IMR-90 (cell line): Measurements from ENCODE around the gene NARS2. TPM values are rescaled to one million over a fixed set of nuclear protein-coding genes. Genes with fewer than 3 reads are reported as not detected.
"Not testable (repeated sequence)": the region's sequence is repeated elsewhere in the genome, so short reads cannot be mapped to it uniquely, and the experiment has no call there.

Experiments
- ATAC-seq: fragments of 200-7000 bp; cut with Tn5 transposase; 2 replicates; pipeline ENCODE4 v1.9.1; 2020; ENCODE audit warnings: low read depth, mild to moderate bottlenecking, moderate library complexity
- BruUV-seq: library from RNA; stranded (reverse); fragments of 400-500 nt; replicated peaks from 2 replicates; lab custom pipeline; 2021; lab: Mats Ljungman, UMichigan
- CTCF ChIA-PET: fragments of 300-600 bp; formaldehyde crosslinking; extraction: SDS; loops from one replicate; lab custom pipeline; 2021; ENCODE audit warnings: antibody characterized with exemption; lab: Yijun Ruan, JAX
- POLR2A ChIA-PET: fragments of 300-600 bp; sonication (Branson Sonifier 250); formaldehyde crosslinking; loops from one replicate; lab custom pipeline; 2022; ENCODE audit warnings: antibody characterized with exemption; ENCODE audit not compliant: unreplicated experiment; lab: Charles Lee
- DNase-seq: peaks from one replicate; pipeline ENCODE4 v3.0.0; 2013
- H2AFZ ChIP-seq: replicated peaks from 2 replicates; pipeline ENCODE3; 2013; ENCODE audit warnings: low read length, mild to moderate bottlenecking; ENCODE audit not compliant: poor library complexity
- H2AK5ac ChIP-seq: 2 replicates; pipeline ENCODE4 v1.6.1; 2013; ENCODE audit warnings: low read depth, low read length, inconsistent platforms
- H2AK9ac ChIP-seq: replicated peaks from 2 replicates; pipeline ENCODE3; 2013; ENCODE audit warnings: mild to moderate bottlenecking, low read depth, low read length, moderate library complexity; ENCODE audit not compliant: poor library complexity
- H2BK120ac ChIP-seq: 2 replicates; pipeline ENCODE4 v1.6.1; 2013; ENCODE audit warnings: low read depth, low read length, inconsistent platforms
- H2BK15ac ChIP-seq: 3 replicates; pipeline ENCODE4 v1.6.1; 2013; ENCODE audit warnings: low read depth, low read length, inconsistent platforms
- H2BK20ac ChIP-seq: 2 replicates; pipeline ENCODE4 v1.6.1; 2013; ENCODE audit warnings: low read depth, mild to moderate bottlenecking, inconsistent platforms, low read length, moderate library complexity
- H2BK5ac ChIP-seq: 2 replicates; pipeline ENCODE4 v1.6.1; 2013; ENCODE audit warnings: mild to moderate bottlenecking, low read depth, low read length, inconsistent platforms; ENCODE audit not compliant: poor library complexity, severe bottlenecking
- H3K14ac ChIP-seq: replicated peaks from 2 replicates; pipeline ENCODE4 v1.6.1; 2013; ENCODE audit warnings: low read depth, low read length, inconsistent platforms
- H3K18ac ChIP-seq: 2 replicates; pipeline ENCODE4 v1.6.1; 2013; ENCODE audit warnings: low read depth, low read length, control low read depth
- H3K23ac ChIP-seq: 2 replicates; pipeline ENCODE4 v1.6.1; 2013; ENCODE audit warnings: low read depth, low read length, inconsistent platforms
- H3K27ac ChIP-seq: 2 replicates; pipeline ENCODE4 v1.5.1; 2013; ENCODE audit warnings: mild to moderate bottlenecking, control low read depth, low read length; ENCODE audit not compliant: insufficient read depth
- H3K27me3 ChIP-seq: 2 replicates; pipeline ENCODE4 v1.6.1; 2013; ENCODE audit warnings: low read length; ENCODE audit not compliant: control insufficient read depth, insufficient read depth
- H3K36me3 ChIP-seq: 2 replicates; pipeline ENCODE4 v1.6.1; 2013; ENCODE audit warnings: low read length, mixed read lengths; ENCODE audit not compliant: control insufficient read depth, insufficient read depth
- H3K4ac ChIP-seq: 2 replicates; pipeline ENCODE4 v1.6.1; 2013; ENCODE audit warnings: low read depth, low read length, inconsistent platforms
- H3K4me1 ChIP-seq: 2 replicates; pipeline ENCODE4 v1.6.1; 2013; ENCODE audit warnings: low read length, mixed read lengths; ENCODE audit not compliant: control insufficient read depth, insufficient read depth
- H3K4me2 ChIP-seq: 2 replicates; pipeline ENCODE4 v1.6.1; 2013; ENCODE audit warnings: low read depth, mild to moderate bottlenecking, control low read depth, low read length, moderate library complexity
- H3K4me3 ChIP-seq: 2 replicates; pipeline ENCODE4 v1.5.1; 2013; ENCODE audit warnings: low read depth, mild to moderate bottlenecking, control low read depth, low read length, moderate library complexity; ENCODE audit not compliant: insufficient read depth
- H3K56ac ChIP-seq: 2 replicates; pipeline ENCODE4 v1.6.1; 2013; ENCODE audit warnings: low read length, inconsistent platforms; ENCODE audit not compliant: insufficient read depth; ENCODE audit errors: extremely low read depth
- H3K79me1 ChIP-seq, 2 experiments: 2 replicates each; pipeline ENCODE4 v1.6.1; 2013; ENCODE audit warnings: low read length in 2 of 2, inconsistent platforms in 1 of 2, low read depth in 1 of 2
- H3K9ac ChIP-seq: 2 replicates; pipeline ENCODE4 v1.6.1; 2013; ENCODE audit warnings: low read depth, low read length, control low read depth
- H3K9me1 ChIP-seq: 2 replicates; pipeline ENCODE4 v1.6.1; 2013; ENCODE audit warnings: low read length, inconsistent platforms; ENCODE audit not compliant: insufficient read depth
- H3K9me3 ChIP-seq: 2 replicates; pipeline ENCODE4 v1.6.1; 2013; ENCODE audit warnings: low read length; ENCODE audit not compliant: control insufficient read depth, insufficient read depth
- H4K20me1 ChIP-seq: 2 replicates; pipeline ENCODE4 v1.6.1; 2013; ENCODE audit warnings: low read length, inconsistent platforms; ENCODE audit not compliant: insufficient read depth
- H4K5ac ChIP-seq: 2 replicates; pipeline ENCODE4 v1.6.1; 2013; ENCODE audit warnings: mild to moderate bottlenecking, low read depth, low read length, control low read depth
- H4K8ac ChIP-seq, 2 experiments: 2 replicates each; pipeline ENCODE4 v1.6.1; 2013; ENCODE audit warnings: low read depth in 2 of 2, low read length in 2 of 2, control low read depth in 1 of 2, inconsistent platforms in 1 of 2
- H4K91ac ChIP-seq: 2 replicates; pipeline ENCODE4 v1.6.1; 2013; ENCODE audit warnings: low read depth, low read length, inconsistent platforms; ENCODE audit not compliant: insufficient read depth
- WGBS, 2 experiments: methylation state at CpG; one replicate each; pipeline versions ENCODE4 v1.1.5 to v1.1.7; 2013; ENCODE audit warnings: missing lambda C conversion rate in 2 of 2; ENCODE audit not compliant: insufficient read length in 1 of 2; ENCODE audit errors: extremely low coverage in 2 of 2; 5-methylcytosine and 5-hydroxymethylcytosine counted together
- dilution Hi-C: fragments of 300-500 bp; cut with HindIII; formaldehyde crosslinking; loops from one replicate; pipeline ENCODE4 v1.14.3; 2018; ENCODE audit warnings: low sequenced_read_pairs; ENCODE audit not compliant: unreplicated experiment
- in situ Hi-C: fragments of 300-500 bp; cut with MboI; formaldehyde crosslinking; loops from 3 replicates; pipeline ENCODE4 v1.14.3; 2019; ENCODE audit warnings: low sequenced_read_pairs, inconsistent platforms, mixed read lengths
- intact Hi-C: fragments of 100-400 bp; cut with micrococcal nuclease; formaldehyde crosslinking; loops from 2 replicates; pipeline ENCODE4 v1.10.0; 2022
- polyA plus RNA-seq, 3 experiments: library from polyadenylated mRNA; depleted of rRNA; stranded (reverse); fragments of >200 nt; gene quantifications; 2 replicates each; pipeline ENCODE4 v1.2.3, GENCODE V29; 2012; ENCODE audit warnings: low replicate concordance in 1 of 3
- total RNA-seq: library from RNA; depleted of rRNA; stranded (reverse); fragments of >200 nt; gene quantifications from 2 replicates; pipeline ENCODE4 v1.2.3, GENCODE V29; 2012

The NARS2 gene
- total and polyA plus RNA-seq, 2 of the 4 experiments (the other 2 are of a cell fraction) = 8.0 to 15.8 TPM

DNA sequence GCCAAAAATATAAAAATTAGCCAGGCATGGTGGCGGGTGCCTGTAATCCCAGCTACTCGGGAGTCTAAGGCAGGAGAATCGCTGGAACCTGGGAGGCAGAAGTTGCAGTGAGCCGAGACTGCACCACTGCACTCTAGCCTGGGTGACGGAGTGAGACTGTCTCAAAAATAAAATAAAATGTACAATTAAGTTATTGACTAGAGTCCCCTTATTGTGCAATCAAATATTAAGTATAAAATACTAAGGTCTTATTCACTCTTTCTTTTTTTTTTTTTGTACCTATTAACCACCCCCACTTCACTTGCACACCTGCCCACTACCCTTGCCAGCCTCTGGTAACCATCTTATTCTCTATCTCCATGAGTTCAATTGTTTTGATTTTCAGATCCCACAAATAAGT is 61.6 kb downstream of the NARS2 start:
- H4K8ac ChIP-seq, H3K79me1 ChIP-seq, H3K4me1 ChIP-seq, H2BK120ac ChIP-seq, dilution Hi-C loops, POLR2A ChIA-PET, H3K27ac ChIP-seq, H4K5ac ChIP-seq, H3K18ac ChIP-seq, H3K4me2 ChIP-seq, H3K36me3 ChIP-seq, H4K91ac ChIP-seq, H3K4ac ChIP-seq, H3K9ac ChIP-seq, DNase-seq, H3K4me3 ChIP-seq, in situ Hi-C loops, H3K27me3 ChIP-seq, H2AFZ ChIP-seq, H2BK20ac ChIP-seq, BruUV-seq, H2AK5ac ChIP-seq, ATAC-seq, H3K56ac ChIP-seq, H3K9me1 ChIP-seq, H3K14ac ChIP-seq, H2BK5ac ChIP-seq, H2BK15ac ChIP-seq, H3K9me3 ChIP-seq, CTCF ChIA-PET, H2AK9ac ChIP-seq, H3K23ac ChIP-seq, intact Hi-C loops, H4K20me1 ChIP-seq: not testable (repeated sequence)
- WGBS, 2 experiments = 100% methylated on average over 1 of the region's 5 CpGs; no CpG with 5 or more reads in 1 of the 2 experiments
